AG04449 (cell line): ENCODE data around the gene ADD3.
"Not testable (repeated sequence)": the region's sequence is repeated elsewhere in the genome, so short reads cannot be mapped to it uniquely, and the experiment has no call there.

Experiments
- CTCF ChIA-PET: fragments of 350-600 bp; formaldehyde crosslinking; extraction: SDS; loops from one replicate; lab custom pipeline; 2021; ENCODE audit warnings: antibody characterized with exemption; lab: Yijun Ruan, JAX
- POLR2A ChIA-PET: fragments of 400-600, 350-600 bp; formaldehyde crosslinking; extraction: SDS; loops from one replicate; lab custom pipeline; 2020; ENCODE audit warnings: antibody characterized with exemption, inconsistent platforms; lab: Yijun Ruan, JAX
- DNase-seq: peaks from one replicate; pipeline ENCODE4 v3.0.0-alpha.2; 2010; ENCODE audit warnings: low read depth, low spot score
- H3K4me3 ChIP-seq: 2 replicates; pipeline ENCODE4 v1.5.1; 2011; ENCODE audit warnings: low read depth, mild to moderate bottlenecking, control low read depth, low read length
- TF ChIP-seq, protein P1 (sequence below): IDR thresholded peaks from one replicate; pipeline ENCODE4 v1.5.1; 2011; ENCODE audit warnings: mild to moderate bottlenecking, moderate library complexity, low read length, control low read depth, inconsistent platforms; ENCODE audit not compliant: insufficient read depth; ENCODE audit errors: missing control alignments

The ADD3 gene

DNA sequence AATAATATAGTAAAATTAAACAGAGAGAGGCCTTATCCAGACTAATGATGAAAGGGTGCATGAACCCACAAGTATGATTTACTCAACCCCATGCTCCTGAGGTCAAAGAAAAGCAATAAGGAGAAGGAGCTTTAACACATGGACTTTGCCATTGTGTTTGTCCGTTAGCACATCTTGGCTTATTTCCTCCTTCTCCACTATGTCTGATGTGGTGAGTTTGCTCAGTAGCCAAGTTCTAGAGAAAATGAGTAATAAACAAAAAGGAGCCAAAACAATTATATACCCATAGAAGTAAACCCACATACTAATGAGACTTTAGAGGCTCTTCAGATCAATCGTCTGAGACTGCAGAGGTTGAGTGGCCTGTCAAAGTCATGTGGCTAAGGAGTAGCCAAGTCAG is 26.1 kb upstream of the ADD3 start:
- POLR2A ChIA-PET, result no interaction called here
- DNase-seq, result no peak
- no peak overlapping the region for H3K4me3 ChIP-seq
- TF ChIP-seq, protein P1, sequence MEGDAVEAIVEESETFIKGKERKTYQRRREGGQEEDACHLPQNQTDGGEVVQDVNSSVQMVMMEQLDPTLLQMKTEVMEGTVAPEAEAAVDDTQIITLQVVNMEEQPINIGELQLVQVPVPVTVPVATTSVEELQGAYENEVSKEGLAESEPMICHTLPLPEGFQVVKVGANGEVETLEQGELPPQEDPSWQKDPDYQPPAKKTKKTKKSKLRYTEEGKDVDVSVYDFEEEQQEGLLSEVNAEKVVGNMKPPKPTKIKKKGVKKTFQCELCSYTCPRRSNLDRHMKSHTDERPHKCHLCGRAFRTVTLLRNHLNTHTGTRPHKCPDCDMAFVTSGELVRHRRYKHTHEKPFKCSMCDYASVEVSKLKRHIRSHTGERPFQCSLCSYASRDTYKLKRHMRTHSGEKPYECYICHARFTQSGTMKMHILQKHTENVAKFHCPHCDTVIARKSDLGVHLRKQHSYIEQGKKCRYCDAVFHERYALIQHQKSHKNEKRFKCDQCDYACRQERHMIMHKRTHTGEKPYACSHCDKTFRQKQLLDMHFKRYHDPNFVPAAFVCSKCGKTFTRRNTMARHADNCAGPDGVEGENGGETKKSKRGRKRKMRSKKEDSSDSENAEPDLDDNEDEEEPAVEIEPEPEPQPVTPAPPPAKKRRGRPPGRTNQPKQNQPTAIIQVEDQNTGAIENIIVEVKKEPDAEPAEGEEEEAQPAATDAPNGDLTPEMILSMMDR, result no peak
- CTCF ChIA-PET, result interaction anchor here (1.2 to 7.5 kb wide), 3 partner anchors 16 to 32 kb away, joined by 3 to 85 read pairs (median 3); no protein-coding TSS in a partner anchor

DNA sequence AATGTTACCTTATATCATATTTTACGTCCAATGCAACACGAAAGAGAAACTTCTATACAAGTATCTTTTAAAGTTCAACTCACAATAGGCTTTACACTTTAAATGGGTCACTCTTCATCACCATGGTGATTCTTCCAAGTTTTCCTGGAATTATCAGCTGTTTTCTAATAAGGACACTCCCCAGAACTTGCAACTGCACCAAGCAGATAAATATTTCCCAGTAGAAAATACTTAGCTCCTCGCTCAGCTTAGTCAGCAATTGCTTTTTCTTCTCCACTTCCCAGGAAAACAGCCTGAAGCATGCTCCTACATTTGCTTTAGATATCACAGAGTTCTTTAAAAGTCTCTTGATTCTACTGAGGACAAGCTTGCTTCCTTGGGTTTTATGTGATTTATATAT is 25.7 kb upstream of the ADD3 start:
- TF ChIP-seq, protein P1, result no peak
- CTCF ChIA-PET, result interaction anchor here (0.9 to 7.5 kb wide), 3 partner anchors 10 to 32 kb away, joined by 3 to 85 read pairs (median 3); no protein-coding TSS in a partner anchor
- no peak overlapping the region for H3K4me3 ChIP-seq
- no peak for DNase-seq
- POLR2A ChIA-PET, result no interaction called here

DNA sequence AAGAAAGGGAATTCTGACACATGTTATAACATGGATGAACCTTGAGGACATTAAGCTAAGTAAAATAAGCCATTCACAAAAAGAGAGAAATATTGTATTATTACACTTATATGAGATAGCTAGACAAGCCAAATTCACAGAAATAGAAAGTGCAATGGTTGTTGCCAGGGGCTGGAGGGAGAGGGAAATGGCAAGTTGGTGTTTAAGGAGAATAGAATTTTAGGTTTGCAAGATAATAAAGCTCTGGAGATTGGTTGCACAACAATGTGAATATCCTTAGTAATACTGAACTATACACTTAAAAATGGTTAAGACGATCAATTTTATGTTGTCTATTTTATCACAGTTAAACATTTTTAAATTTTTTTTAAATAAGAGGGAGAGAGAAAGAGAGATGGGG is 25.0 kb upstream of the ADD3 start:
- no peak overlapping the region for H3K4me3 ChIP-seq
- TF ChIP-seq, protein P1, result no peak
- ChIA-PET CTCF (interaction anchor here (0.9 to 7.5 kb wide), 3 partner anchors 11 to 31 kb away, joined by 3 to 85 read pairs (median 3); no protein-coding TSS in a partner anchor), POLR2A (no interaction called here)
- DNase-seq, result no peak

DNA sequence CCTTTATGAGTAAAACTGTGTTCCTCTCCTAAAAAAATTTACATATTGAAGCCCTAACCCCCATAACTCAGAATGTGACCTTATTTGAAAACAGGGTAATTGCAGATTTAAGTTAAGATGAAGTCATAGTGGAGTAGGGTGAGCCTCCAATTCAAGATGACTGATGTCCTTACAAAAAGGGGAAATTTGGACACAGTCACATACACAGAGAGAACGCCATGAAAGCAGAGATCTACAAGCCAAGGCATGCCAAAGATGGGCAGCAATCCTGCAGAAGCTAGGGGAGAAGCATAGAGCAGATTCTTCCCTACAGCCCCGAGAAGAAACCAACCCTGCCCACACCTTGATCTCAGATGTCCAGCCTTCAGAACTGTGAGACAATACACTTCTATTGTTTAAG is 23.8 kb upstream of the ADD3 start:
- TF ChIP-seq, protein P1, result no peak
- DNase-seq, result no peak
- H3K4me3 ChIP-seq, result no peak overlapping the region
- CTCF ChIA-PET, result interaction anchor here (1.5 kb wide), 1 partner anchor 9 kb away, joined by 7 read pairs; no protein-coding TSS in a partner anchor
- POLR2A ChIA-PET, result no interaction called here

DNA sequence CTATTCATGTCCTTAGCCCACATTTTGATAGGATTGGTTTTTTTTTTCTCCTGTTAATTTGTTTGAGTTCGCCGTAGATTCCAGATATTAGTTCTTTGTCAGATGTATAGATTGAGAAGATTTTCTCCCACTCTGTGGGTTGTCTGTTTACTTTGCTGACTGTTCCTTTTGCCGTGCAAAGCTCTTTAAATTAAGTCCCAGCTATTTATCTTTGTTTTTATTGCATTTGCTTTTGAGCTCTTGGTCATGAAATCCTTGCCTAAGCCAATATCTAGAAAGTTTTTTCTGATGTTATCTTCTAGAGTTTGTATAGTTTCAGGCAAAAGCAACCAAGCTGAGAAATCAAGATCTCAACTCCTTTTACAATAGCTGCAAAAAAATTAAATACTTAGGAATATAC is 22.0 kb upstream of the ADD3 start:
- DNase-seq, POLR2A ChIA-PET: not testable (repeated sequence)
- CTCF ChIA-PET, result interaction anchor here (9.0 kb wide), 1 partner anchor 9 kb away, joined by 113 read pairs; no protein-coding TSS in a partner anchor

DNA sequence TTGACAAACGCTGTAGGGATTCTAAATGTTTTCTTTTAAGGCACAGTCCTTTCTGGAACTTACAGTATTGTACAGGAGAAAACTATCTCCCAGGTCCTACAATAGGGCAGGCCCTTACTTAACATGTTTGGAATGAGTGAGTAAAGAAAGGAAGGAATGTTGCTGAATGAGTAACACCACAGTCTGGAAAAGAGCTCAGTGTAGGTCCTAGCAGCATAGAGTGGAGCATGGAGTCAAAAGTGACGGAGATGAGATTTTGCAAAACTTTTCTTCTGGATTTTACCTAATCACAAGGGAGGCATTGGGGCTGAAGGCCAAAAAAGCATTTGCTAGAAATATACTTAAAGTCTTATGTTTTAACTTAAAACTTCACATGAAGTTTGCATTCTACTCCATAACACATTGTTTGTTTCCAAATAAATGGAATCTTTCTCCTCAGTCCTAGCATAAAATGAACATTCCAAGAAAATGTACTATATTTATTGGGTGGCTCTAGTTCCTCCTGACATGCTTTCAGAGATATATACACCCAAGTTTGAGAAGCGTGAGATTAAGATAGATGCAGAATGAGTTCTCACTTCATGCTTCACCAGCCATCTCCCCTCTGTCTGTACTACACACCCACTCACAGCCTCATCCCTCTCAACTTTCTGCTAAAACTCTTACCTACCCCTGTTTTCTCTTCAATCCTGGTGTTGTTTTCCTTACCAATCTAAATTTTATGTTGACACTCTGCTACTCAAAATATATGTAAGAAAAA is 20.2 kb upstream of the ADD3 start:
- CTCF ChIA-PET, result interaction anchor here (0.9 to 9.0 kb wide), 6 partner anchors 11 to 103 kb away, joined by 3 to 113 read pairs (median 4); no protein-coding TSS in a partner anchor
- no peak overlapping the region for H3K4me3 ChIP-seq
- peak; percentile 65 for DNase-seq
- POLR2A ChIA-PET, result interaction anchor here (0.9 to 2.6 kb wide), 4 partner anchors 10 to 22 kb away, joined by 3 to 12 read pairs (median 4); partner anchors contain the start of gene ADD3
- TF ChIP-seq, protein P1, result no peak

More for the DNA sequence above, 22.0 kb upstream of the ADD3 start:
- not testable (repeated sequence) for H3K4me3 ChIP-seq
